A549 treated with Mapracorat at 1 μM for 4 hours (cell line): ENCODE data around the gene SH3D21. TPM values are rescaled to one million over a fixed set of nuclear protein-coding genes. Genes with fewer than 3 reads are reported as not detected.

Experiments
- total RNA-seq: library from RNA; stranded (reverse); fragments of 200-300 nt; extraction: Qiagen RNA extraction; gene quantifications from 5 replicates; pipeline ENCODE4 v1.2.3, GENCODE V29; 2022

SH3D21 gene
- total RNA-seq: 1.9 to 3.8 TPM (median 2.4 TPM) in 5 replicates

GRCh38 chr1:36306210-36306901, at the start of gene SH3D21:
Gene SH3D21, plus strand, starts transcription at chr1:36306368. Its CDS starts 53 bp downstream, at chr1:36306421.

GRCh38 chr1:36323636-36324352, 17.6 kb downstream of the SH3D21 start, which contains the start of gene EVA1B:
Gene EVA1B, minus strand, starts transcription at chr1:36323645. Its CDS starts 608 bp downstream, at chr1:36323037.

Other genes with a start within 250 kb of the SH3D21 start
- not detected in 5 replicates for gene TEKT2, start 222.3 kb upstream of the SH3D21 start, total RNA-seq
- 23.8 to 32.3 TPM (median 30.7 TPM) in 5 replicates for gene ADPRS, start 217.5 kb upstream of the SH3D21 start, total RNA-seq
- gene COL8A2, start 181.1 kb upstream of the SH3D21 start, total RNA-seq: 0.08 to 0.15 TPM (median 0.12 TPM) in 5 replicates
- gene TRAPPC3, start 156.9 kb upstream of the SH3D21 start, total RNA-seq: 69.6 to 89.3 TPM (median 84.8 TPM) in 5 replicates
- 179 to 203 TPM (median 196 TPM) in 5 replicates for gene MAP7D1, start 150.2 kb upstream of the SH3D21 start, total RNA-seq
- 62.8 to 73.5 TPM (median 69.7 TPM) in 5 replicates for gene THRAP3, start 81.9 kb upstream of the SH3D21 start, total RNA-seq
- gene EVA1B, start 17.3 kb downstream of the SH3D21 start, total RNA-seq: 9.5 to 25.0 TPM (median 23.7 TPM) in 5 replicates
- gene STK40, start 79.6 kb downstream of the SH3D21 start, total RNA-seq: 8.3 to 11.0 TPM (median 10.7 TPM) in 5 replicates
- gene LSM10, start 91.5 kb downstream of the SH3D21 start, total RNA-seq: 40.4 to 47.1 TPM (median 43.0 TPM) in 5 replicates
- 5.0 to 7.5 TPM (median 6.7 TPM) in 5 replicates for gene OSCP1, start 144.1 kb downstream of the SH3D21 start, total RNA-seq
- 73.9 to 86.0 TPM (median 81.7 TPM) in 5 replicates for gene MRPS15, start 158.0 kb downstream of the SH3D21 start, total RNA-seq
- not detected in 5 replicates for gene CSF3R, start 176.5 kb downstream of the SH3D21 start, total RNA-seq